Sciatic nerve (tissue), 2 donors: ENCODE results near the gene ANKS6. TPM values are rescaled to one million over a fixed set of nuclear protein-coding genes. Genes with fewer than 3 reads are reported as not detected.

ENCODE experiments used
- ATAC-seq: fragments of 200-7000 bp; cut with Tn5 transposase; one replicate; pipeline ENCODE4 v1.9.1; 2020; ENCODE audit warnings: mild to moderate bottlenecking, moderate library complexity
- DNase-seq: peaks from one replicate; pipeline ENCODE4 v3.0.0-alpha.2; 2020; ENCODE audit warnings: low spot score
- intact Hi-C: fragments of 100-400 bp; cut with DNase I; formaldehyde crosslinking; loops from one replicate; pipeline ENCODE4 v1.14.2; 2022
- total RNA-seq: library from RNA; stranded (reverse); fragmentation: NEBNext Ultra II Directional; extraction: Animal tissue kit (Norgen Biotek cat#: 25700); gene quantifications from one replicate; pipeline ENCODE4 v1.2.1, GENCODE V29; 2021
- donor health status: DM: no; HTN: no; CAD: no.
- donor health status: DM: no; HTN: no; CAD: no.

The ANKS6 gene
- total RNA-seq, 1 donor from 2014 or later: 16.5 TPM

GRCh38 chr9:98819231-98819630, 22.9 kb upstream of the ANKS6 start:
- intact Hi-C loops: no loop called here
- no peak for ATAC-seq
- DNase-seq: no peak

GRCh38 chr9:98818764-98819163, 22.4 kb upstream of the ANKS6 start:
- intact Hi-C loops: no loop called here
- DNase-seq (no peak), ATAC-seq (no peak)

GRCh38 chr9:98815391-98815951, 19.1 kb upstream of the ANKS6 start:
- intact Hi-C loops: no loop called here
- ATAC-seq: no peak
- DNase-seq: no peak

GRCh38 chr9:98811051-98811650, 14.8 kb upstream of the ANKS6 start:
- intact Hi-C loops: no loop called here
- ATAC-seq (peak; percentile 61), DNase-seq (no peak)

GRCh38 chr9:98810102-98810842, 13.9 kb upstream of the ANKS6 start:
- DNase-seq (no peak), ATAC-seq (no peak)
- intact Hi-C loops: no loop called here

- intact Hi-C loops: no loop called here
- DNase-seq: no peak
- no peak for ATAC-seq
These were observed 13.2 kb upstream of the ANKS6 start for GRCh38 chr9:98809311-98810101.

GRCh38 chr9:98808875-98809274, 12.5 kb upstream of the ANKS6 start:
- intact Hi-C loops: no loop called here
- ATAC-seq: no peak
- no peak for DNase-seq

GRCh38 chr9:98808411-98808815, 12.1 kb upstream of the ANKS6 start:
- DNase-seq (no peak), ATAC-seq (peak; percentile 11)
- intact Hi-C loops: no loop called here

- DNase-seq (no peak), ATAC-seq (peak; percentile 29)
- intact Hi-C loops: no loop called here
These were observed 11.4 kb upstream of the ANKS6 start for GRCh38 chr9:98807814-98808195.

GRCh38 chr9:98807070-98807813, 10.9 kb upstream of the ANKS6 start, which contains the start of gene GALNT12:
GALNT12 (plus strand) TSS chr9:98807670; CDS start chr9:98807699, 29 bp downstream.
- intact Hi-C loops: no loop called here
- peak; percentile 50 for ATAC-seq
- DNase-seq: no peak

GRCh38 chr9:98806394-98807035, 10.2 kb upstream of the ANKS6 start:
- ATAC-seq (peak; percentile 55), DNase-seq (no peak)
- intact Hi-C loops: no loop called here

- intact Hi-C loops: no loop called here
- DNase-seq: no peak
- ATAC-seq: no peak
These were observed 9.3 kb upstream of the ANKS6 start for GRCh38 chr9:98805506-98806272.

GRCh38 chr9:98804083-98804482, 7.7 kb upstream of the ANKS6 start:
- DNase-seq (no peak), ATAC-seq (no peak)
- intact Hi-C loops: no loop called here

- DNase-seq: no peak
- ATAC-seq: no peak
- intact Hi-C loops: no loop called here
These were observed 5.6 kb upstream of the ANKS6 start for GRCh38 chr9:98801969-98802371.

- DNase-seq (no peak), ATAC-seq (no peak)
- intact Hi-C loops: no loop called here
These were observed 5.2 kb upstream of the ANKS6 start for GRCh38 chr9:98801561-98801960.

GRCh38 chr9:98798254-98798653, 1.9 kb upstream of the ANKS6 start:
- intact Hi-C loops: no loop called here
- ATAC-seq: no peak
- DNase-seq: no peak

GRCh38 chr9:98797491-98797890, 1.1 kb upstream of the ANKS6 start:
- ATAC-seq (no peak), DNase-seq (no peak)
- intact Hi-C loops: no loop called here

GRCh38 chr9:98795970-98796363, 388 bp downstream of the ANKS6 start:
- intact Hi-C loops: no loop called here
- no peak for DNase-seq
- no peak for ATAC-seq
